Right hindlimb (tissue), 1 donor: Measurements from ENCODE around the gene AGPAT1.
"Not testable (repeated sequence)": the region's sequence is repeated elsewhere in the genome, so short reads cannot be mapped to it uniquely, and the experiment has no call there.

ENCODE experiments used
- DNase-seq: peaks from one replicate; pipeline ENCODE4 v3.0.0-alpha.2; 2018

AGPAT1 gene

GRCh38 chr6:32198345-32198696, 22.4 kb upstream of the AGPAT1 start:
- no peak for DNase-seq

- peak; percentile 62 for DNase-seq
Observed at GRCh38 chr6:32196682-32197616, 21.1 kb upstream of the AGPAT1 start.

- peak; percentile 96 for DNase-seq
Observed at GRCh38 chr6:32195902-32196681, 20.2 kb upstream of the AGPAT1 start.

GRCh38 chr6:32195652-32195901, 19.7 kb upstream of the AGPAT1 start:
- DNase-seq: peak; percentile 100

- DNase-seq: peak; percentile 57
Observed at GRCh38 chr6:32194825-32195651, 19.2 kb upstream of the AGPAT1 start.

GRCh38 chr6:32194388-32194787, 18.5 kb upstream of the AGPAT1 start:
- DNase-seq: no peak

GRCh38 chr6:32193096-32193495, 17.2 kb upstream of the AGPAT1 start:
- not testable (repeated sequence) for DNase-seq

- DNase-seq: peak; percentile 58
Observed at GRCh38 chr6:32192608-32193039, 16.7 kb upstream of the AGPAT1 start, which contains the start of gene GPSM3. Gene GPSM3 (minus strand): TSS chr6:32192643. CDS start chr6:32192513, 130 bp downstream.

GRCh38 chr6:32191696-32192607, 16.1 kb upstream of the AGPAT1 start:
- no peak for DNase-seq

GRCh38 chr6:32190911-32191677, 15.2 kb upstream of the AGPAT1 start:
- no peak for DNase-seq

- DNase-seq: peak; percentile 97
Observed at GRCh38 chr6:32190054-32190851, 14.4 kb upstream of the AGPAT1 start, which contains the start of gene PBX2. Gene PBX2 (minus strand): TSS chr6:32190202. CDS start chr6:32189915, 287 bp downstream.

GRCh38 chr6:32189742-32190053, 13.8 kb upstream of the AGPAT1 start:
- peak; percentile 67 for DNase-seq

- DNase-seq: peak; percentile 60
Observed at GRCh38 chr6:32189069-32189741, 13.3 kb upstream of the AGPAT1 start.

GRCh38 chr6:32188381-32189068, 12.6 kb upstream of the AGPAT1 start:
- DNase-seq: peak; percentile 61

- not testable (repeated sequence) for DNase-seq
Observed at GRCh38 chr6:32187725-32188380, 12.0 kb upstream of the AGPAT1 start.

GRCh38 chr6:32187009-32187709, 11.3 kb upstream of the AGPAT1 start:
- no peak for DNase-seq

GRCh38 chr6:32186151-32186840, 10.4 kb upstream of the AGPAT1 start:
- not testable (repeated sequence) for DNase-seq
